Measurements from ENCODE around the gene SRP68.

DNA sequence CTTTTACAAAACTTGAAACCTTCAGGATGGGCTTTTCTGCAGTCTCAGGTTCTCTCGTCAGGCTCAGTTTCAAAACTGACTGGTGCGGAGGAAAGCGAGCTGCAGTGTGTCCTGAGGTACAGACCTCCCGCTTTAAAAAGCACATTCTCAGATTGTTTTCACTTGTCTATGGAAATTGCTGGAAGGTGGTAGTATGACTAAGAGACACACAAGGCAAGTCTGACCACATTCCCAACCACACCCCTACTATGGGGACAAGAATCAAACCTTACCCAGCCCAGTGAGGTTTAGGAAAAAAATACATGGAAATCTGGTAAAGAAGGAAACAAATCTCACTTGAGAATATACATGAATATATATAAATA lies 18.2 kb downstream of the SRP68 start:
- TF ChIP-seq, protein P1, sequence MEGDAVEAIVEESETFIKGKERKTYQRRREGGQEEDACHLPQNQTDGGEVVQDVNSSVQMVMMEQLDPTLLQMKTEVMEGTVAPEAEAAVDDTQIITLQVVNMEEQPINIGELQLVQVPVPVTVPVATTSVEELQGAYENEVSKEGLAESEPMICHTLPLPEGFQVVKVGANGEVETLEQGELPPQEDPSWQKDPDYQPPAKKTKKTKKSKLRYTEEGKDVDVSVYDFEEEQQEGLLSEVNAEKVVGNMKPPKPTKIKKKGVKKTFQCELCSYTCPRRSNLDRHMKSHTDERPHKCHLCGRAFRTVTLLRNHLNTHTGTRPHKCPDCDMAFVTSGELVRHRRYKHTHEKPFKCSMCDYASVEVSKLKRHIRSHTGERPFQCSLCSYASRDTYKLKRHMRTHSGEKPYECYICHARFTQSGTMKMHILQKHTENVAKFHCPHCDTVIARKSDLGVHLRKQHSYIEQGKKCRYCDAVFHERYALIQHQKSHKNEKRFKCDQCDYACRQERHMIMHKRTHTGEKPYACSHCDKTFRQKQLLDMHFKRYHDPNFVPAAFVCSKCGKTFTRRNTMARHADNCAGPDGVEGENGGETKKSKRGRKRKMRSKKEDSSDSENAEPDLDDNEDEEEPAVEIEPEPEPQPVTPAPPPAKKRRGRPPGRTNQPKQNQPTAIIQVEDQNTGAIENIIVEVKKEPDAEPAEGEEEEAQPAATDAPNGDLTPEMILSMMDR (IDR thresholded peaks at IDR 0.05; ENCODE audit: insufficient read depth, low read depth, low read length): no peak
- no peak for TF ChIP-seq EZH2 (IDR thresholded peaks at IDR 0.05; ENCODE audit: insufficient read depth, low read length)

Measured in astrocyte (in vitro differentiated cells and primary cell).